ENCODE data around the gene CETN2.

The CETN2 gene

GRCh38 chrX:152869972-152870371 is 39.4 kb upstream of the CETN2 start:
- Histone ChIP-seq H3K36me3 (ENCODE audit: insufficient read depth, insufficient read length, low read length) (peaks cover 43% of the 10 kb centered on the region), H3K27me3 (ENCODE audit: insufficient read depth, insufficient read length) (no peaks in the 10 kb centered on the region), H3K9me3 (ENCODE audit: insufficient read depth, low read length) (no peaks in the 10 kb centered on the region), H3K4me3 (ENCODE audit: insufficient read length, low read depth) (no peak overlapping the region), H3K4me1 (ENCODE audit: insufficient read depth, insufficient read length) (no peaks in the 10 kb centered on the region), H3K9ac (ENCODE audit: insufficient read length, low read depth) (no peak overlapping the region)
- TF ChIP-seq ZNF274 (IDR thresholded peaks at IDR 0.05; ENCODE audit: low read depth, low read length) (no peak), YY1 (IDR thresholded peaks at IDR 0.05; ENCODE audit: insufficient read depth, insufficient read length) (no peak), SUZ12 (IDR thresholded peaks at IDR 0.05; ENCODE audit: extremely low read depth, insufficient read depth, insufficient read length) (no peak)
- no peak for DNase-seq (ENCODE audit: low read depth, low spot score)

GRCh38 chrX:152866386-152866785 is 35.8 kb upstream of the CETN2 start:
- no peaks in the 10 kb centered on the region for H3K9me3 ChIP-seq (ENCODE audit: insufficient read depth, low read length)
- no peak overlapping the region for H3K9ac ChIP-seq (ENCODE audit: insufficient read length, low read depth)
- no peak for DNase-seq (ENCODE audit: low read depth, low spot score)
- TF ChIP-seq YY1 (IDR thresholded peaks at IDR 0.05; ENCODE audit: insufficient read depth, insufficient read length) (no peak), ZNF274 (IDR thresholded peaks at IDR 0.05; ENCODE audit: low read depth, low read length) (no peak), SUZ12 (IDR thresholded peaks at IDR 0.05; ENCODE audit: extremely low read depth, insufficient read depth, insufficient read length) (no peak)
- no peaks in the 10 kb centered on the region for H3K27me3 ChIP-seq (ENCODE audit: insufficient read depth, insufficient read length)
- peaks cover 50% of the 10 kb centered on the region for H3K36me3 ChIP-seq (ENCODE audit: insufficient read depth, insufficient read length, low read length)
- H3K4me3 ChIP-seq (ENCODE audit: insufficient read length, low read depth) = no peak overlapping the region
- no peaks in the 10 kb centered on the region for H3K4me1 ChIP-seq (ENCODE audit: insufficient read depth, insufficient read length)

- Histone ChIP-seq H3K9me3 (ENCODE audit: insufficient read depth, low read length) (no peaks in the 10 kb centered on the region), H3K36me3 (ENCODE audit: insufficient read depth, insufficient read length, low read length) (peaks cover 47% of the 10 kb centered on the region)
Observed at GRCh38 chrX:152865232-152865920, 34.8 kb upstream of the CETN2 start.

GRCh38 chrX:152861826-152862225 is 31.3 kb upstream of the CETN2 start:
- Histone ChIP-seq H3K9me3 (ENCODE audit: insufficient read depth, low read length) (no peaks in the 10 kb centered on the region), H3K4me3 (ENCODE audit: insufficient read length, low read depth) (no peak overlapping the region), H3K4me1 (ENCODE audit: insufficient read depth, insufficient read length) (no peaks in the 10 kb centered on the region), H3K36me3 (ENCODE audit: insufficient read depth, insufficient read length, low read length) (peaks cover 20% of the 10 kb centered on the region), H3K9ac (ENCODE audit: insufficient read length, low read depth) (no peak overlapping the region), H3K27me3 (ENCODE audit: insufficient read depth, insufficient read length) (no peaks in the 10 kb centered on the region)
- TF ChIP-seq SUZ12 (IDR thresholded peaks at IDR 0.05; ENCODE audit: extremely low read depth, insufficient read depth, insufficient read length) (no peak), YY1 (IDR thresholded peaks at IDR 0.05; ENCODE audit: insufficient read depth, insufficient read length) (no peak), ZNF274 (IDR thresholded peaks at IDR 0.05; ENCODE audit: low read depth, low read length) (no peak)
- DNase-seq (ENCODE audit: low read depth, low spot score) = no peak

More at GRCh38 chrX:152865232-152865920, 34.8 kb upstream of the CETN2 start:
- no peaks in the 10 kb centered on the region for H3K4me1 ChIP-seq (ENCODE audit: insufficient read depth, insufficient read length)
- no peak for DNase-seq (ENCODE audit: low read depth, low spot score)
- no peaks in the 10 kb centered on the region for H3K27me3 ChIP-seq (ENCODE audit: insufficient read depth, insufficient read length)
- no peak overlapping the region for H3K4me3 ChIP-seq (ENCODE audit: insufficient read length, low read depth)
- no peak for TF ChIP-seq ZNF274 (IDR thresholded peaks at IDR 0.05; ENCODE audit: low read depth, low read length)
- TF ChIP-seq YY1 (IDR thresholded peaks at IDR 0.05; ENCODE audit: insufficient read depth, insufficient read length) = no peak
- no peak for TF ChIP-seq SUZ12 (IDR thresholded peaks at IDR 0.05; ENCODE audit: extremely low read depth, insufficient read depth, insufficient read length)
- no peak overlapping the region for H3K9ac ChIP-seq (ENCODE audit: insufficient read length, low read depth)

GRCh38 chrX:152861116-152861515 is 30.6 kb upstream of the CETN2 start:
- DNase-seq (ENCODE audit: low read depth, low spot score) = no peak
- TF ChIP-seq YY1 (IDR thresholded peaks at IDR 0.05; ENCODE audit: insufficient read depth, insufficient read length) = no peak
- no peak for TF ChIP-seq ZNF274 (IDR thresholded peaks at IDR 0.05; ENCODE audit: low read depth, low read length)
- TF ChIP-seq SUZ12 (IDR thresholded peaks at IDR 0.05; ENCODE audit: extremely low read depth, insufficient read depth, insufficient read length) = no peak
- no peak overlapping the region for H3K9ac ChIP-seq (ENCODE audit: insufficient read length, low read depth)
- H3K4me3 ChIP-seq (ENCODE audit: insufficient read length, low read depth) = no peak overlapping the region
- no peaks in the 10 kb centered on the region for H3K27me3 ChIP-seq (ENCODE audit: insufficient read depth, insufficient read length)
- H3K4me1 ChIP-seq (ENCODE audit: insufficient read depth, insufficient read length) = no peaks in the 10 kb centered on the region
- no peaks in the 10 kb centered on the region for H3K9me3 ChIP-seq (ENCODE audit: insufficient read depth, low read length)
- H3K36me3 ChIP-seq (ENCODE audit: insufficient read depth, insufficient read length, low read length) = peaks cover 15% of the 10 kb centered on the region

- no peak for TF ChIP-seq SUZ12 (IDR thresholded peaks at IDR 0.05; ENCODE audit: extremely low read depth, insufficient read depth, insufficient read length)
- TF ChIP-seq YY1 (IDR thresholded peaks at IDR 0.05; ENCODE audit: insufficient read depth, insufficient read length) = no peak
- TF ChIP-seq ZNF274 (IDR thresholded peaks at IDR 0.05; ENCODE audit: low read depth, low read length) = no peak
- Histone ChIP-seq H3K9ac (ENCODE audit: insufficient read length, low read depth) (no peak overlapping the region), H3K36me3 (ENCODE audit: insufficient read depth, insufficient read length, low read length) (peaks cover 41% of the 10 kb centered on the region), H3K4me1 (ENCODE audit: insufficient read depth, insufficient read length) (no peaks in the 10 kb centered on the region), H3K9me3 (ENCODE audit: insufficient read depth, low read length) (no peaks in the 10 kb centered on the region), H3K27me3 (ENCODE audit: insufficient read depth, insufficient read length) (no peaks in the 10 kb centered on the region), H3K4me3 (ENCODE audit: insufficient read length, low read depth) (no peak overlapping the region)
- DNase-seq (ENCODE audit: low read depth, low spot score) = no peak
Observed at GRCh38 chrX:152853986-152854385, 23.4 kb upstream of the CETN2 start.

GRCh38 chrX:152850465-152850864 is 19.9 kb upstream of the CETN2 start:
- no peak for DNase-seq (ENCODE audit: low read depth, low spot score)
- Histone ChIP-seq H3K9ac (ENCODE audit: insufficient read length, low read depth) (no peak overlapping the region), H3K9me3 (ENCODE audit: insufficient read depth, low read length) (no peaks in the 10 kb centered on the region), H3K36me3 (ENCODE audit: insufficient read depth, insufficient read length, low read length) (peaks cover 43% of the 10 kb centered on the region), H3K4me3 (ENCODE audit: insufficient read length, low read depth) (no peak overlapping the region), H3K27me3 (ENCODE audit: insufficient read depth, insufficient read length) (no peaks in the 10 kb centered on the region), H3K4me1 (ENCODE audit: insufficient read depth, insufficient read length) (no peaks in the 10 kb centered on the region)
- TF ChIP-seq ZNF274 (IDR thresholded peaks at IDR 0.05; ENCODE audit: low read depth, low read length) = no peak
- no peak for TF ChIP-seq YY1 (IDR thresholded peaks at IDR 0.05; ENCODE audit: insufficient read depth, insufficient read length)
- TF ChIP-seq SUZ12 (IDR thresholded peaks at IDR 0.05; ENCODE audit: extremely low read depth, insufficient read depth, insufficient read length) = no peak

Data from NT2/D1 (cell line).